B cell (primary cell): ENCODE measurements around the gene ABHD13. TPM values are rescaled to one million over a fixed set of nuclear protein-coding genes. Genes with fewer than 3 reads are reported as not detected.

Experiments used
- ATAC-seq: fragments of 200-7000 bp; cut with Tn5 transposase; one replicate; pipeline ENCODE4 v1.10.0; 2021; ENCODE audit warnings: low read depth, mild to moderate bottlenecking, moderate number of reproducible peaks, moderate library complexity
- CTCF ChIA-PET: fragments of 350-600 bp; sonication (Branson Sonifier 250); formaldehyde crosslinking; loops from one replicate; lab custom pipeline; 2021; ENCODE audit warnings: antibody characterized with exemption, inconsistent platforms; lab: Charles Lee
- POLR2A ChIA-PET: fragments of 350-600 bp; sonication (Branson Sonifier 250); formaldehyde crosslinking; loops from one replicate; lab custom pipeline; 2021; ENCODE audit warnings: antibody characterized with exemption; lab: Charles Lee
- DNase-seq: peaks from one replicate; pipeline ENCODE4 v3.0.0; 2013
- H2AFZ ChIP-seq: 2 replicates; pipeline ENCODE4 v1.6.1; 2012; ENCODE audit warnings: mild to moderate bottlenecking, low read depth, low read length; ENCODE audit not compliant: insufficient read depth, poor library complexity, severe bottlenecking
- H3K27ac ChIP-seq, 2 donors: 1 replicate in 1 of 2; 2 replicates in 1 of 2; pipeline ENCODE4 v1.5.1; 2012 to 2013; ENCODE audit warnings: low read length in 2 of 2, mild to moderate bottlenecking in 2 of 2, moderate library complexity in 1 of 2
- H3K27me3 ChIP-seq, 4 experiments: fragments of 200-600 bp in 1 of 4; sonication (generic) in 1 of 4; replicated peaks in 1 of 4; 1 replicate in 2 of 4; 2 replicates in 2 of 4; pipeline versions ENCODE4 v1.6.1 to v1.7.0; 2013 to 2016; ENCODE audit warnings: low read length in 3 of 4, mild to moderate bottlenecking in 2 of 4, mixed read lengths in 1 of 4, moderate library complexity in 1 of 4; ENCODE audit not compliant: insufficient read depth in 4 of 4, control insufficient read depth in 3 of 4; ENCODE audit errors: control extremely low read depth in 1 of 4
- H3K36me3 ChIP-seq, 2 experiments: replicated peaks in 1 of 2; 1 replicate in 1 of 2; 2 replicates in 1 of 2; pipeline versions ENCODE4 v1.6.1 to v1.7.1; 2013; ENCODE audit warnings: low read length in 1 of 2; ENCODE audit not compliant: insufficient read depth in 2 of 2, control insufficient read depth in 1 of 2; ENCODE audit errors: control extremely low read depth in 1 of 2, extremely low read depth in 1 of 2
- H3K4me1 ChIP-seq, 2 donors: fragments of 200-600 bp in 1 of 2; sonication (generic) in 1 of 2; 1 replicate in 1 of 2; 2 replicates in 1 of 2; pipeline versions ENCODE4 v1.5.1 to v1.6.1; 2013 to 2017; ENCODE audit warnings: low read length in 2 of 2; ENCODE audit not compliant: control insufficient read depth in 2 of 2, insufficient read depth in 2 of 2
- H3K4me2 ChIP-seq: replicated peaks from 2 replicates; pipeline ENCODE3; 2012; ENCODE audit warnings: mild to moderate bottlenecking, low read depth, low read length; ENCODE audit not compliant: poor library complexity, severe bottlenecking
- H3K4me3 ChIP-seq, 5 experiments: fragments of 200-600 bp in 1 of 5; sonication (generic) in 1 of 5; 1 replicate in 3 of 5; 2 replicates in 2 of 5; pipeline versions ENCODE4 v1.5.1 to v1.7.0; 2011 to 2016; ENCODE audit warnings: low read length in 4 of 5, mild to moderate bottlenecking in 4 of 5, low read depth in 2 of 5, control low read depth in 1 of 5, moderate library complexity in 1 of 5; ENCODE audit not compliant: insufficient read depth in 1 of 5; ENCODE audit errors: control extremely low read depth in 1 of 5, extremely low read depth in 1 of 5
- H3K79me2 ChIP-seq: fragments of 200-600 bp; sonication (generic); one replicate; pipeline ENCODE4 v1.6.0; 2016; ENCODE audit warnings: low read length; ENCODE audit not compliant: control insufficient read depth, insufficient read depth
- H3K9ac ChIP-seq: fragments of 200-600 bp; sonication (generic); 2 replicates; pipeline ENCODE4 v1.6.1; 2017; ENCODE audit warnings: mild to moderate bottlenecking, low read length, moderate library complexity
- H3K9me3 ChIP-seq, 3 donors: one replicate each; pipeline versions ENCODE4 v1.6.1 to v1.7.1; 2013; ENCODE audit warnings: low read length in 2 of 3; ENCODE audit not compliant: control insufficient read depth in 2 of 3, insufficient read depth in 1 of 3; ENCODE audit errors: control extremely low read depth in 1 of 3
- H4K20me1 ChIP-seq: 2 replicates; pipeline ENCODE4 v1.6.0; 2012; ENCODE audit warnings: mild to moderate bottlenecking, low read length; ENCODE audit not compliant: insufficient read depth, control insufficient read depth, poor library complexity, severe bottlenecking
- H3K27ac Mint-ChIP-seq: one replicate; pipeline ENCODE4 v1.8.0; 2021; ENCODE audit warnings: mixed read lengths
- H3K27me3 Mint-ChIP-seq: one replicate; pipeline ENCODE4 v1.8.0; 2021; ENCODE audit warnings: mixed read lengths
- H3K4me1 Mint-ChIP-seq: one replicate; pipeline ENCODE4 v1.8.0; 2021; ENCODE audit warnings: mixed read lengths
- H3K4me3 Mint-ChIP-seq: one replicate; pipeline ENCODE4 v1.8.0; 2021; ENCODE audit warnings: mixed read lengths
- H3K9me3 Mint-ChIP-seq: one replicate; pipeline ENCODE4 v1.8.0; 2022; ENCODE audit warnings: mixed read lengths; ENCODE audit not compliant: insufficient read depth
- CTCF ChIP-seq: fragments of 200-600 bp; IDR thresholded peaks from one replicate; pipeline ENCODE4 v1.8.0; 2022; ENCODE audit warnings: antibody characterized with exemption, mild to moderate bottlenecking
- EZH2 ChIP-seq: IDR thresholded peaks from 2 replicates; pipeline ENCODE4 v1.6.1; 2012; ENCODE audit warnings: borderline replicate concordance, low read depth, mild to moderate bottlenecking, moderate library complexity, low read length; ENCODE audit not compliant: insufficient read depth, poor library complexity, severe bottlenecking
- WGBS: methylation state at CpG from one replicate; pipeline ENCODE4 v1.1.5; 2013; ENCODE audit warnings: missing lambda C conversion rate; ENCODE audit not compliant: insufficient coverage; 5-methylcytosine and 5-hydroxymethylcytosine counted together
- intact Hi-C: fragments of 100-400 bp; cut with micrococcal nuclease; formaldehyde crosslinking; loops from one replicate; pipeline ENCODE4 v1.10.0; 2022
- polyA minus RNA-seq: library from RNA; depleted of rRNA, polyadenylated mRNA; stranded (reverse); fragments of >200 nt; gene quantifications from 2 replicates; pipeline ENCODE4 v1.2.3, GENCODE V29; 2012
- polyA plus RNA-seq: library from polyadenylated mRNA; depleted of rRNA; stranded (reverse); fragments of >200 nt; gene quantifications from 2 replicates; pipeline ENCODE4 v1.2.3, GENCODE V29; 2012
- total RNA-seq, 2 donors: library from RNA; stranded (reverse); fragments of 120-200 nt in 1 of 2; gene quantifications; 1 replicate in 1 of 2; 2 replicates in 1 of 2; pipeline versions ENCODE4 v1.2.3 to v1.2.4, GENCODE V29; 2013 to 2022

The ABHD13 gene
- total RNA-seq (14.3 and 14.6 TPM in 2 replicates), polyA plus RNA-seq (6.2 and 10.3 TPM in 2 replicates), polyA minus RNA-seq (3.9 and 5.4 TPM in 2 replicates)
- 22.5 TPM for total RNA-seq (2013)

GRCh38 chr13:108218044-108218974, at the start of gene ABHD13:
TSS of gene ABHD13 (plus strand) at chr13:108218392. CDS start at chr13:108229219, 10,827 bp downstream.
- H3K4me3 ChIP-seq: peak within 1 kb of the TSS; percentile 80 to 90 (median 86)
- Mint-ChIP-seq H3K9me3 (no peaks in the 10 kb centered on the region), H3K4me1 (peaks cover 60% of the 10 kb centered on the region), H3K4me3 (peak within 1 kb of the TSS; percentile 96), H3K27me3 (no peaks in the 10 kb centered on the region), H3K27ac (peak within 1 kb of the TSS; percentile 98)
- under 1% methylated on average over 84 of the region's 93 CpGs for WGBS
- H3K27ac ChIP-seq: peak within 1 kb of the TSS; percentile 85 to 92
- peak within 1 kb of the TSS; percentile 85 for H3K4me2 ChIP-seq
- H3K79me2 ChIP-seq: peaks cover 74% of the 10 kb centered on the region
- H3K9me3 ChIP-seq: no peaks in the 10 kb centered on the region
- peak; percentile 96 for DNase-seq
- POLR2A ChIA-PET: no interaction called here
- no peaks in the 10 kb centered on the region for H3K27me3 ChIP-seq
- CTCF ChIA-PET: interaction anchor here (1.0 to 11.2 kb wide), 3 partner anchors 8 to 41 kb away, joined by 3 to 89 read pairs (median 3); no protein-coding TSS in a partner anchor
- TF ChIP-seq CTCF (peak; percentile 27), EZH2 (no peak)
- ATAC-seq: peak; percentile 65
- peaks cover 46 to 52% of the 10 kb centered on the region in 2 donors for H3K4me1 ChIP-seq
- peak within 1 kb of the TSS; percentile 98 for H3K9ac ChIP-seq
- intact Hi-C loops: loop anchor here (2.0 to 10.0 kb wide), 4 partner anchors 42 to 1569 kb away; partner anchors contain the start of genes IRS2 and TNFSF13B
- no peaks in the 10 kb centered on the region for H3K36me3 ChIP-seq
- H2AFZ ChIP-seq: peak within 1 kb of the TSS; percentile 100
- H4K20me1 ChIP-seq: peaks cover 7% of the 10 kb centered on the region
